HEK293 (cell line): Measurements from ENCODE around the gene PSMG1.

ENCODE experiments used
- ATF2 ChIP-seq: fragments of 450-650 bp; formaldehyde crosslinking; IDR thresholded peaks from 2 replicates; pipeline ENCODE4 v1.5.1; 2016; ENCODE audit warnings: missing biosample characterization, missing genetic modification characterization, low read depth
- BCL11B ChIP-seq: fragments of 450-650 bp; formaldehyde crosslinking; IDR thresholded peaks from 2 replicates; pipeline ENCODE4 v1.5.1; 2016; ENCODE audit warnings: low read depth, missing biosample characterization, missing genetic modification characterization
- CTCF ChIP-seq: fragments of 450-650 bp; formaldehyde crosslinking; IDR thresholded peaks from 2 replicates; pipeline ENCODE4 v1.5.1; 2016; ENCODE audit warnings: missing biosample characterization, missing genetic modification characterization
- GLI4 ChIP-seq: fragments of 450-650 bp; formaldehyde crosslinking; IDR thresholded peaks from 2 replicates; pipeline ENCODE4 v1.5.1; 2016; ENCODE audit warnings: missing biosample characterization, missing genetic modification characterization
- KLF16 ChIP-seq: fragments of 450-650 bp; formaldehyde crosslinking; IDR thresholded peaks from 2 replicates; pipeline ENCODE4 v1.5.1; 2017; ENCODE audit warnings: missing biosample characterization, missing genetic modification characterization
- PATZ1 ChIP-seq: fragments of 450-650 bp; formaldehyde crosslinking; IDR thresholded peaks from 2 replicates; pipeline ENCODE4 v1.5.1; 2016; ENCODE audit warnings: missing biosample characterization, missing genetic modification characterization
- REST ChIP-seq: fragments of 450-650 bp; formaldehyde crosslinking; IDR thresholded peaks from 2 replicates; pipeline ENCODE4 v1.5.1; 2016; ENCODE audit warnings: missing biosample characterization, missing genetic modification characterization
- SP2 ChIP-seq: fragments of 450-650 bp; formaldehyde crosslinking; IDR thresholded peaks from 2 replicates; pipeline ENCODE4 v1.5.1; 2016; ENCODE audit warnings: missing biosample characterization, missing genetic modification characterization
- SP3 ChIP-seq: fragments of 450-650 bp; formaldehyde crosslinking; IDR thresholded peaks from 2 replicates; pipeline ENCODE4 v1.5.1; 2016; ENCODE audit warnings: missing biosample characterization, missing genetic modification characterization
- ZBTB10 ChIP-seq: fragments of 450-650 bp; formaldehyde crosslinking; IDR thresholded peaks from 2 replicates; pipeline ENCODE4 v1.5.1; 2016; ENCODE audit warnings: missing biosample characterization, missing genetic modification characterization
- ZBTB49 ChIP-seq: fragments of 450-650 bp; formaldehyde crosslinking; IDR thresholded peaks from 2 replicates; pipeline ENCODE4 v1.5.1; 2016; ENCODE audit warnings: missing biosample characterization, missing genetic modification characterization, low read depth
- ZIC2 ChIP-seq: fragments of 450-650 bp; formaldehyde crosslinking; IDR thresholded peaks from 2 replicates; pipeline ENCODE4 v1.5.1; 2016; ENCODE audit warnings: missing biosample characterization, missing genetic modification characterization
- ZNF155 ChIP-seq: fragments of 450-650 bp; formaldehyde crosslinking; IDR thresholded peaks from 2 replicates; pipeline ENCODE4 v1.5.1; 2016; ENCODE audit warnings: missing biosample characterization, missing genetic modification characterization
- ZNF202 ChIP-seq: fragments of 450-650 bp; formaldehyde crosslinking; IDR thresholded peaks from 2 replicates; pipeline ENCODE4 v1.5.1; 2016; ENCODE audit warnings: missing biosample characterization, missing genetic modification characterization, borderline replicate concordance
- ZNF23 ChIP-seq: fragments of 450-650 bp; formaldehyde crosslinking; IDR thresholded peaks from 2 replicates; pipeline ENCODE4 v1.5.1; 2016; ENCODE audit warnings: missing biosample characterization, missing genetic modification characterization, borderline replicate concordance
- ZNF311 ChIP-seq: fragments of 450-650 bp; formaldehyde crosslinking; IDR thresholded peaks from 2 replicates; pipeline ENCODE4 v1.5.1; 2017; ENCODE audit warnings: missing biosample characterization, missing genetic modification characterization, borderline replicate concordance
- ZNF433 ChIP-seq: fragments of 450-650 bp; formaldehyde crosslinking; IDR thresholded peaks from 2 replicates; pipeline ENCODE4 v1.5.1; 2016; ENCODE audit warnings: missing biosample characterization, missing genetic modification characterization, low read depth
- ZNF513 ChIP-seq: fragments of 450-650 bp; IDR thresholded peaks from 2 replicates; pipeline ENCODE4 v1.5.1; 2018; ENCODE audit warnings: missing biosample characterization, missing genetic modification characterization
- ZNF555 ChIP-seq: fragments of 450-650 bp; formaldehyde crosslinking; conservative IDR thresholded peaks from 2 replicates; pipeline ENCODE4 v1.5.1; 2017; ENCODE audit warnings: missing biosample characterization, mild to moderate bottlenecking, missing genetic modification characterization, inconsistent platforms
- ZNF639 ChIP-seq: fragments of 450-650 bp; formaldehyde crosslinking; IDR thresholded peaks from 2 replicates; pipeline ENCODE4 v1.5.1; 2016; ENCODE audit warnings: missing biosample characterization, missing genetic modification characterization

PSMG1 gene

GRCh38 chr21:39183272-39184049, at the start of gene PSMG1 (continued):
- TF ChIP-seq CTCF (peak; percentile 66; the same call in 1 of the 2 replicates), REST (tag by site-specific recombination) (no peak; the same call in 1 of the 2 replicates), BCL11B (tag by site-specific recombination) (peak; percentile 86), ATF2 (no peak), ZNF23 (tag by site-specific recombination) (no peak), ZNF311 (tag by site-specific recombination) (no peak), ZNF639 (tag by site-specific recombination) (peak; percentile 85; the same call in 1 of the 2 replicates), KLF16 (tag by site-specific recombination) (peak; percentile 97), ZNF155 (tag by site-specific recombination) (no peak), ZNF555 (tag by site-specific recombination) (no peak), ZIC2 (tag by site-specific recombination) (peak; percentile 88), ZNF513 (tag by site-specific recombination) (peak; percentile 89), PATZ1 (peak; percentile 95), ZNF433 (tag by site-specific recombination) (no peak), SP2 (tag by site-specific recombination) (peak; percentile 75), GLI4 (peak; percentile 89), ZNF202 (tag by site-specific recombination) (no peak; the same call in 1 of the 2 replicates), ZBTB10 (peak; percentile 92), SP3 (tag by site-specific recombination) (peak; percentile 95), ZBTB49 (tag by site-specific recombination) (no peak)
